T-helper 22 cell (primary cell): ENCODE measurements around the gene CNIH1.
"Not testable (repeated sequence)": the region's sequence is repeated elsewhere in the genome, so short reads cannot be mapped to it uniquely, and the experiment has no call there.

Experiments
- DNase-seq: peaks from one replicate; pipeline ENCODE4 v3.0.0-alpha.2; 2020; ENCODE audit warnings: low read depth

The CNIH1 gene

DNA sequence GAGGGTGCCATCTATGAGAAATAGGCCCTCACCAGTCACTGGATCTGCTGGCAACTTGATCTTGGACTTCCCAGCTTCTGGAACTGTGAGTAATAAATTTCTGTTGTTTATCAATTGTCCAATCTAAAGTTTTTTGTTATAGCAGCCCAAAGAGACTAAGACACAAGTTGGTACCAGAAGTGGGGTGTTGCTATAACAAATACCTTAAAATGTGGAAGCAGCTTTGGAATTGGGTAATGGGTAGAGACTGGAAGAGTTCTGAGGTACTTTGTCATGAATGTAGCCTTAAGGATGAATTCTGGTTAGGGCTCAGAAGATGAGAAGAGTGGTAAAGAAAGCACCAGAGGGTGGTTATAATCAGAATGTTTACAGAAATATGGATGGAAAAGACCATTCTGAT is 26.1 kb upstream of the CNIH1 start:
- no peak for DNase-seq

DNA sequence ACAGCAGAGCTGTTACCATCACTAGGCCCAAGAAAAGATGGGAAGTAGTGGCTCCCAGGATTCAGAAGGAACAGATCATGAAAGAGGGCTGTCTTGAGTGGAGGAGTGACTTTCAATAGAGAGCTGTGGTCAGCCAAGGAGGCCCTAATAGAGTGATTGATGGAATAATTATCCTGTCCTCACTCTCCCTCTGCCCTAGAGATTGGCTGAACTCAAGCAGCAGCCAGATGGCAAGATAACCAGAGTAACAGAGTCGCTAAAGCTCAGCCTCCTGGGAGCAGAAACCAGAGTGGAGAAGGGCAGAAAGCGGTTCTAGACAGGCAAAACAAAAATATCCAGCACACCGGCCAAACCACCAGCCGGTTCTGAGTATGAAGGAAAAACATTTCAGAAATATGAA is 24.5 kb upstream of the CNIH1 start:
- no peak for DNase-seq

DNA sequence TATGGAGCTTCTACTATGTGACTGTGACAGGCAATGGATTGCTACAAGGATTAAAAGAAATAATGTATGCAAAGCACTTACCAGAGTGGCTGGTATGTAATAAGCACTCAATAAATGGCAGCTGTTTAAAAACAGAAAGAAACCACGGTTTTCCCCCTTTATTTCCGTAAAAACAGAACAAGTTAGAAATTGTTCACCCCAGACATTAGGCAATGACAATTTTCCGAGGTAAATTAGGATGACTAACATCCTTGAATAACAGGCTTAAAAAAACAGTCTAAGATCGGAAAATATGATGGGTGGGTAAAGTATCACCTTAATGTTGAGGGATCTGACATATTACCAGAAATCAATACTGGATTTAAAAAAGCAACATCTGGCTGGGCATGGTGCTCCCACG is 20.9 kb upstream of the CNIH1 start:
- no peak for DNase-seq

DNA sequence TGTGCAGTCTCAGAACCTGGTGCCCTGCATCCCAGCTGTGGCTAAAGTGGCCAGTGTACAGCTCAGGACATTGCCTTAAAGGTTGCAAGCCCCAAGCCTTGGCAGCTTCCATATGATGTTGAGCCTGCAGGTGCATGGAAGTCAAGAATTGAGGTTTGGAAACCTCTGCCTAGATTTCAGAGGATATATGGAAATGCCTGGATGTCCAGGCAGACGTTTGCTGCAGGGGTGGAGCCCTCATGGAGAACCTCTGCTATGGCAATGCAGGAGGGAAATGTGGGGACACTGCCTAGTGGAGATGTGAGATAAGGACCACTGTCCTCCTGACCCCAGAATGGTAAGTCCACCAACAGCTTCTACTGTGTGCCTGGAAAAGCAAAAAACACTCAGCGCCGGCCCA is 17.9 kb upstream of the CNIH1 start:
- no peak for DNase-seq

DNA sequence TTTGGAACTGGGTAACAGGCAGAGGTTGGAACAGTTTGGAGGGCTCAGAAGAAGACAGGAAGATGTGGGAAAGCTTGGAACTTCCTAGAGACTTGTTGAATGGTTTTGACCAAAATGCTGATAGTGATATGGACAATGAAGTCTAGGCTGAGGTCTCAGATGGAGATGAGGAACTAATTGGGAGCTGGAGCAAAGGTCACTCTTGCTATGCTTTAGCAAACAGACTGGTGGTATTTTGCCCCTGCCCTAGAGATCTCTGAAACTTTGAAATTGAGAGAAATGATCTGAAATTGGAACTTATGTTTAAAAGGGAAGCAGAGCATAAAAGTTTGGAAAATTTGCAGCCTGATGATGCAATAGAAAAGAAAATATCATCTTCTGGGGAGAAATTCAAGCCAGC is 17.4 kb upstream of the CNIH1 start:
- DNase-seq, result not testable (repeated sequence)

DNA sequence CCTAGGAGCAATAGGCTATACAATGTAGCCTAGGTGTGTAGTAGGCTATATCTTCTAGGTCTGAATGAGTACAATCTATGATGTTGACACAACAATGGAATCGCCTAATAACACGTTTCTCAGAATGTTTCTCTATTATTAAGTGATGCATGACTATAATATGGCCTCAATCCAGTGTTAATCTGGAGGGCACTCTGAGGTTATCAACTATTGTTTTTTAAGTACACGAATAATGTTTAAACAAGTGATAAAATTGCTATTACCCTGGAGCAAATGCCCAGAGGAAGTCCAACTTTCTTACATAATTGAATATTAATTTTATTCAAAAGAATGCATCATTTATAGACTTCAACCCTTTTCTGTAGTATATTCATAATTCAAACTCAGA is 16.4 kb upstream of the CNIH1 start:
- DNase-seq, result no peak

DNA sequence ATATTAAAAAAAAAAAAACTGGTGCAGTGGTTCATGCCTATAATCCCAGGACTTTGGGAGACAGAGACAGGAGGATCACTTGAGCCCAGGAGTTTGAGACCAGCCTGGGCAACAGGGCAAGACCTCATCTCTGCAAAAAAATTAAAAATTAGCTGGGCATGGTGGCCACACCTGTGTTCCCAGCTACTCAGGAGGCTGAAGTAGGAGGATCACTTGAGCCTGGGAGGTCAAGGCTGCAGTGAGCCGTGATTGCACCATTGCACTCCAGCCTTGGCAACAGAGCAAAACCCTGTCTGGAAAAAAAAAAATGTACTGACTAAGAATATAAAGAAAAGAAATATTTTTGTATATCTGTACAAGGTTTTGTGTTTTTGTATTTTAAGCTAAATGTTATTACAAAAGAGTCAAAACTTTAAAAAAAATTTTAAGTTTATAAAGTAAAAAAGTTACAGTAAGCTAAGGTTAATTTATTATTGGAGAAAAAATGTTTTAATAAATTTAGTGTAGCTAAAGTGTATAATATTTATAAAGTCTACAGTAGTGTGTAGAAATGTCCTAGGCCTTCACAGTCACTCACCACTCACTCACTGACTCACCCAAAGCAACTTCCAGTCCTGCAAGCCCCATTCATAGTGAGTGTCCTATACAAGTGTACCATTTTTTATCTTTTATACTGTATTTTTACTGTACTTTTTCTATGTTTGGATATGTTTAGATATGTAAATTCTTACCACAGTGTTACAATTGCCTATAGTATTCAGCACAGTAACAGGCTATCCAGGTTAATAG is 15.8 kb upstream of the CNIH1 start:
- not testable (repeated sequence) for DNase-seq

DNA sequence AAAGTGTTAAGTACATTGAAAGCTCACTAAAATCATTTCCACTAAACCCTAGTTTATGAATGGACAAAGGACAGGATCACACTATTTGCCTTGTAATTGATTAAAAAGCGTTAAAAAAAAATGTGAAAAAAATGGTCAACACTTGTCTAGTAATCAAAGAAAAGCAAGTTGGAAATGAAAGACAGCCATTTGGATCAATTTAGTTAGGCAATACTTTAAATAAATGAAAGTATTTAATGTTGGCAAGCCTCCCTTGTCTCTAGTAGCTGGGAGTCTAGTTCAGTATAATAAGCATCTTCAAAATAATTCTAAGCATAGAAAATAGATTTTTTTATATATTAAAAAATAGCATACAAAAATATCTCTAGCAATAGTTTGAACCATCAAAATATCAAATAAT is 14.2 kb upstream of the CNIH1 start:
- DNase-seq, result no peak

DNA sequence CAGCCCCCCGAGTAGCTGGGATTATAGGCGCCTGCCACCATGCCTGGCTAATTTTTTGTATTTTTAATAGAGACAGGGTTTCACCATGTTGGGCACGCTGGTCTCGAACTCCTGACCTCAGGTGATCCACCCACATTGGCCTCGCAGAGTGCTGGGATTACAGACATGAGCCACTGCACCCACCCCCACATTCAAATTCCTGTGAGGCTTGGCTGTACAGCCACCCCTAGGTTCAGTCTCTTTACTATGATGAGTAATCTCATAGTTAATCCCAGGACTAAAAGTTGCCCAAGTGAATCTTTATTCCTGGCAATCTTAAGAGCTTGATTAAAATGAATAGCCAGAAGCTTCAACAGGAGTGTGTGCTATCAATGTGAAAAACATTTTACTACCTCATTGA is 12.8 kb upstream of the CNIH1 start:
- DNase-seq, result not testable (repeated sequence)

DNA sequence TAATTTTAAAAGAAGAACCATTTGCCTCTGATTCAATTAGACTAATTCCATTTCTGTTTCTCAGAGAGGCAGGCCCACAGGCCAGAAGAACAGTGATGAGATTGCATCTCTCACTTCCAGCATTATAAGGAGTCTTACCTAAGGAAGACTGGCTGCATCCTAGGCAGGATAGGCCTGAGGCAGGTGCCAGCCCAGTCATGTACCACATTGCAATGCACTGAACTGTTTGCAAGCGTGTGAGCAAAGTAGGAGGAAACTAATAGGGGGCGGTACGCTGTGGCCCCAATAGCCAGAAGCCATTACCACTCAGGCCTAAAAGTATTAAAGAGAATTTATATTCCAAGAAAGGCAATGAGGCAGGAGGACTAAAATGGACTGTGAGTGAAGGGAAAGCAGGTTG is 12.1 kb upstream of the CNIH1 start:
- DNase-seq, result no peak

DNA sequence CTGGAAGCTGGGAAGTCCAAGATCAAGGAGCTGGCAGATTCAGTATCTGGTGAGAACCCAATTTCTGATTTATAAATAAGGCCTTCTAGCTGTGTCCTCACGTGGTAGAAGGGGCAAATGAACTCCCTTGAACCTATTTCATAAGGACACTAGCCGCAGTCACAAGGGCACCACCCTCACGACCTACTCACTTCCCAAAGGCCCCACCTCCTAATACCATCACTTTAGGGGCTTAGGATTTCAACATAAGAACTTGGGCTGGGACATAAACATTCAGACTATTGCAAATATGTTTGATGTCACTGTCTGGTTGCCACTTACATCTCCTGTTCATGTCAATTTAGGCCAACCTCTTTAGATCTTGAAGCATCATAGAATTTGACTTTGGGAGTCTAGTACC is 10.8 kb upstream of the CNIH1 start:
- DNase-seq, result no peak

DNA sequence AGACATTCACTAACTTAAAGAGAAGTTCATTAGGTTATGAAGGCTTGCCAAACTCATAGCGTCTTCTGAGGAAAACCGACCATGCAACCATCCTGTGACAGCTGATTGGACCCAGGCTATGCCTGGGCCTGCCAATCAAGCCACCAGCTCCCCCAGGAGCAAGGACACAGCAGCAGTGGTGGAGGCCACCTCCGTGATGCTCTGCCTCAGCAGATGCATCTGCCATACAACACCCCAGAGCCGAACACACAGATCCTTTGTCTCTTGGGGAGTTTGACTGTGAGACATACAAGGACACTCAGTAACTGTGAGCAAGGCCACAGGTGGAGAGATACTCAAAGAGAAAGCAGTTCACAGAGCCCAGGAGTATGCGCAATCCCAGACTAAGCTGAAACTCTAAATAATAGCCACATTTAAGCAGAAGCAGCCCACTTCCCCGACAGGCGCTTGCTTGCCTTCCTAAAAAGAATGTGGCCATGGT is 10.0 kb upstream of the CNIH1 start:
- DNase-seq, result no peak

DNA sequence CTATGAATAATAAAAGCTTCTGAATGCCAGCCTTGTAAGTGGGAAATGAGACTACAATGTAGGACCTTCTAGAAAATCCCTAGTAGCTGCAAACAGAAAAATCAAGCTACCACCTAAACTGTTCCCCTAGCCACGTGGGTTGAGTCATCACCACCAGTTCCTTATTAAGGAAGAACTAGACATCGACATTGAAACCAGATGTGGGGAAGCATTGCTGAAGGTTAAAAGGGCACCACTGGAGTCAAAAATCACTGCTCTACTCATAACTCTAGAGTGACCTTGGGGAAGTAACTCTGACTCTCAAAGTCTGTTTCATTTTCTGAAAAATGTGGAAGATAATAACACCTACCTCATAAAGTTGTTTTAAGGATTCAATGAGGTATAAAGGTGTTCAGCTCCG is 9.4 kb upstream of the CNIH1 start:
- no peak for DNase-seq

DNA sequence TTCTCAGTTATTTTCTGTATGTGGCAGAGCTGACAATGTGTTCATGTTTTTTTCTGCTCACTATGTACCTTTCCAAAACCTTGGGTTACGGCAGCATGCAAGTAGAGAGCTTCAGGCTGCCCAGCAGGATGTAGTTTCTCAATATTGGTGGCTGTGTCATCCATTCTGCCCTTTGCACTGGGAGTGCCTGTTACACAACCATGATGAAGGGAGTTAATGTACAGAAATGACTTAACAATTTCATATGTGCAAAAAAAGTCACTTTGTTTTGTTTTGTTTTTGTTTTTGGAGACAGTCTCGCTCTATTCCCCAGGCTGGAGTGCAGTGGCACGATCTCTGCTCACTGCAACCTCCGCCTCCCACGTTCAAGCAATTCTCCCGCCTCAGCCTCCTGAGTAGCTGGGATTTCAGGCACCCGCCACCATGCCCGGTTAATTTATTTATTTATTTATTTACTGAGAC is 6.1 kb upstream of the CNIH1 start:
- no peak for DNase-seq

DNA sequence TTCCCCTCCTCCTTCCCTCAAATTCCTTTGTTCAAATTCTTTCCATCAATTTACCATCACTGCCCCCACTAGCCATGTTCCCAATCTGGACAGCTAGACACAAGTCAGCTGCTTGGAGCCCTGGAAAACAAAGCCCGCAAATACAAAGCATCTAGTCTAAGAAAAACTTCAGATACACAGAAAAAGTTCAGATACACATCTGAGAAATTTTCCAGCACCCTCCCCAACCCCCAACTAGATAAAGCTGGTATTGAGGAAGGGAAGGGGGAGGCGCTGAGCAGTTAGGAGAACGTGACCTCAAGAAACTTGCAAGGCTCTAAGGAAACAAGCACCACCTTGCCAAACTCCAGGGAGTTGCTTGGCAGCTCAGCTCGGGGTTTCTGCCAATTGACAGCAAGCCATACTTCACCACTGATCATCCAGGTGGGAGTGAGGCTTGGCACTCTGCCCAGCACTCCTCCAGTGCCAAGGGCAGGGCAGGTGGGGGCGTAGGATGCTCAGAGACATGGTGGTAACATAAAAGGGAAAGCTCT is 5.1 kb upstream of the CNIH1 start:
- DNase-seq, result no peak

DNA sequence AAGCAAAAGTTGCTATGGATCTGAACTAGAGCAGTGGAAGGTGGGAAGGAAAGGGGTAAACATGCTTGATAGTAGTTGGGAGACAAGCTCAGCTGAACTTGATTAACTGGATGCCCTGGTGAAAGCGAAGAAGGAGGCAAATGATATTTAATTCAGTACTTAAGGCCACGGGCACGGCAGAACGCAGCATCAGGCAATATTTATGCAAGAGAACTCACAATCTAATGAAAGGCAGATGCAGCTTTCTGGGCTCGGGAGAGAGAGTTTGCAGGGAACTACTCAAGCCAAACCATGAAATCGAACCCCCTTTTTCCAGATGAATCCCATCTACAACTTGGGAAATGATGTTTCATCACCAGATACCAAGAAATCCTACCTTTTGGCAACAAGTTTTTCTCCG is 3.5 kb upstream of the CNIH1 start:
- no peak for DNase-seq

DNA sequence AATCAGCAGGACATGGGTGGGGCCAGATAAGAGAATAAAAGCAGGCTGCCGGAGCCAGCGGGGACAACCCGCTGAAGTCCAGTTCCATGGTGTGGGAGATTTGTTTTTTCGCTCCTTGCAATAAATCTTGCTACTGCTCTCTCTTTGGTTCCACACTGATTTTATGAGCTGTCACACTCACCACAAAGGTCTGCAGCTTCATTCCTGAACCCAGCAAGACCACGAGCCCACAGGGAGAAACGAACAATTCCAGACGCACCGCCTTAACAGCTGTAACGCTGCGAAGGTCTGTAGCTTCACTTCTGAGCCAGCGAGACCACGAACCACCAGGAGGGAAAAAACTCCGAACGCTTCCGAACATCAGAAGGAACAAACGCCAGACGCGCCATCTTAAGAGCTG is 2.8 kb upstream of the CNIH1 start:
- DNase-seq, result no peak

DNA sequence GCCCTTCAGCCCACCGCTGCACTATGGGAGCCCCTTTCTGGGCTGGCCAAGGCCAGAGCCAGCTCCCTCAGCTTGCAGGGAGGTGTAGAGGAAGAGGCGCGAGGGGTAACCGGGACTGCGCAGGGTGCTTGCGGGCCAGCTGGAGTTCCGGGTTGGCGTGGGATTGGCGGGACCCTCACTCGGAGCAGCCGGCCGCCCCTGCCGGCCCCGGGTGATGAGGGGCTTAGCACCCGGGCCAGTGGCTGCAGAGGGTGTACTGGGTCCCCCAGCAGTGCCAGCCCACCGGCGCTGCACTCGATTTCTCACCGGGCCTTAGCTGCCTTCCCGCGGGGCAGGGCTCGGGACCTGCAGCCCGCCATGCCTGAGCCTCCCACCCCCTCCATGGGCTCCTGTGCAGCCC is 1.8 kb upstream of the CNIH1 start:
- DNase-seq, result not testable (repeated sequence)

DNA sequence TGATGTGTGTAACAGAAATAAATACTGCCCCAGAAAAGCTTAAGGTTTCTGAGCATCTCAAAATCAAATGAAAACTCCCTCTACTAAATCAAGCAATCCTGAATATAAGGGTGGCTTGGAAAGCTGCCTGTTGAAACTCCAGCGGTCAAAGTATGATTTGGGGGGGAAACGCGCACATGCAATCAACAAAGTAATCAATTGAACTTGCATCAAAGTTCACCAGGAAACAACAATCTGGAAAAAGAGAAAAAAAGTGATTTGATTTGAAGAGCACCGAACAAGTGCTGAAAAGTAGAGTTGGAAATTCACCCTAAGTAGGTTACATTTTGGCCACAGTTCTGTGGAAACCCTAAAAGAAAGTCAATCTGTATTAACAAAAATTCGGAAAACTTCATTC is 700 bp downstream of the CNIH1 start:
- DNase-seq, result no peak

DNA sequence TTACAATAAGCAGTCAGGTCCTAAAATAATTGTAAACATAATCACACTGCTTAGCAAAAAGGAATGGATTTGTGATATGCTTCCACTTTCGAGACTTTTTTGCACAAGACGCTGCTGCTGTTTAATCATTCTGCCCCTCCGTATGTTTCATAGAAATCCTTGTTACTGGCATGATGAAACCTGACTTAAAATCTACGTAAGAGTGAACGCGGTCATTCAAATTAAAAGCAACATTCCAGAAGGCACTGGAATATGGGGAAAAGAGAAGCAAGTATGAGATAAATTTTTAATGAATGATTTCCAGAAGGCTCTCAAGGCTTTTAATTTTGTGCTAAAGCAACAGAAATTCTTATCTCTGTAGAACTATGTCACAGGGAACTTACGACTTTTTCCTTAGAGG is 1.1 kb downstream of the CNIH1 start:
- DNase-seq, result no peak

DNA sequence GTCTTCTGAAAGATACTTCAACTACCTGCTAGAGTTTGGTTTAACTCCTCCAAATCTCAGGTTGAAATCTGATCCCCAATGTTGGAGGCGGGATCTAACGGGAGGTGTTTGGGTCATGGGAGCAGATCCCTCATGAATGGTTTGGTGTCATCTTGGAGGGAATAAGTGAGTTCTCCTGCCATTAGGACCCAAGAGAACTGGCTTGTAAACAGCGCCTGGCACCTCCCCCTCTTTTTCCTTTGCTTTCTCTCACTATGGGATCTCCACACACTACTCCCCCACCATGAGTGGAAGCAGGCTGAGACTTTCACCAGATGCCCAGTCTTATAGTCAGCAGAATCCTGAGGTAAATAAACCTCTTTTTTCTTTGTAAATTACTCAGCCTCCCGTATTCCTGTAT is 2.5 kb downstream of the CNIH1 start:
- no peak for DNase-seq

DNA sequence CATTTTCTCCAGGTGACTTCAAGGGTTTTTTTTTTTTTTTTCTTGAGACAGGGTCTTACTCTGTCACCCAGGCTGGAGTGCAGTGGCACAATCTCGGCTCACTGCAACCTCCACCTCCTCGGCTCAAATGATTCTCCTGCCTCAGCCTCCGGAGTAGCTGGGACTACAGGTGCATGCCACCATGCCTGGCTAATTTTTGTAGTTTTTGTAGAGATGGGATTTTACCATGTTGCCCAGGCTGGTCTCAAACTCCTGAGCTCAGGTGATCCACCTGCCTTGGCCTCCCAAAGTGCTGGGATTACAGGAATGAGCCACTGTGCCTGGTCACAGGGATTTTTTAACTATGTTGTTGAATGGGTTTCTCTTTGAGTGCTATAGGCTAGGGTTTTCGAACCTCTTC is 3.2 kb downstream of the CNIH1 start:
- not testable (repeated sequence) for DNase-seq

DNA sequence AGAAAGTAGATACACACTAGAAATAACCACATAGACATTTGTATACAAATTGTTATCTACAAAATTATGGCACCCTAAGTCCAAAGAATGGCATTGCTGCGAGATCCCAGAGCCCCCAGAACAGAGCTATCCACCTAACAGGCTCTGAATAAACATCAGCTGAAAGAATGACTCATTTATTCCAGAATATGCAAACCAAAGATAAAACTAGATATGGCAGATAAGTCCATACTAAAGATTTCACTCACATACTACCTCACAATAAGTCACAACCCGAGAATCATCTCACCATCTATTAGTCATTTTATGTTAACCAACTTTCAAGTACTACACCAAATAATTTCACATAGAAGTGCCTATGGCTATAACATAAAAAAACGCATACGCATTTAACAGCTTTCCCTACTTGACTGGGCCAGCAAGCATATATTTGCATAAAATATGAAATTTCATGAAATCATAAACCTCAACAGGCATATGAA is 5.6 kb downstream of the CNIH1 start:
- no peak for DNase-seq

DNA sequence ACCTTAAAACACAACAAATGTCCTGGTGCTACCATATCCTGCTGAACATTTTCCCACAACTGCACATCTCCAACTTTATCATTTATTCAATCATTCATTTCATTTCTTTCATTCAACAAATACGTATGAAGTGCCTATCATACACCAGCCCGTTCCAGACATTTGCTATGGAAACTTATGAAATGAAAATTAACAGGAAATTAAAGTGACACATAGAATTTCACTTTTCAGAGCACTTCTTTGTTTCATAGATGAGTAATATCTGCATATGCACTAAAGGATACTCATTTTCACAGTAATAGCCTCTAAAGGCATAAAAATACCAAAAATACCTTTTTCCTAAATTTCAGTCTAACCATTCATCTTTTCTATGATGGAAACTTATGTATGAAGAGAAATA is 12.6 kb downstream of the CNIH1 start:
- DNase-seq, result no peak
